Stimulated activated CD8-positive, alpha-beta memory T cell treated with anti-CD3 and anti-CD28 coated beads, Interleukin-4, amount 100 ng/mL, for 1 hour (primary cell): ENCODE data around the gene PABPC1L.

Experiments
- DNase-seq, 2 donors: peaks; one replicate each; pipeline ENCODE4 v3.0.0-alpha.2; 2020; ENCODE audit warnings: low read depth in 2 of 2, low spot score in 1 of 2

PABPC1L gene

GRCh38 chr20:44942264-44942973, 32.6 kb downstream of the PABPC1L start:
- no peak for DNase-seq

GRCh38 chr20:44943828-44944227, 34.0 kb downstream of the PABPC1L start:
- DNase-seq: no peak

- no peak for DNase-seq
Observed at GRCh38 chr20:44945261-44945660, 35.4 kb downstream of the PABPC1L start.

- no peak for DNase-seq
Observed at GRCh38 chr20:44946271-44946852, 36.5 kb downstream of the PABPC1L start.

- no peak for DNase-seq
Observed at GRCh38 chr20:44948107-44948506, 38.2 kb downstream of the PABPC1L start.

GRCh38 chr20:44948513-44948912, 38.7 kb downstream of the PABPC1L start:
- DNase-seq: no peak

- DNase-seq: no peak
Observed at GRCh38 chr20:44950368-44950767, 40.5 kb downstream of the PABPC1L start.

GRCh38 chr20:44952731-44953130, 42.9 kb downstream of the PABPC1L start:
- no peak for DNase-seq

GRCh38 chr20:44954211-44954610, 44.4 kb downstream of the PABPC1L start:
- DNase-seq: no peak

GRCh38 chr20:44955270-44955669, 45.4 kb downstream of the PABPC1L start:
- no peak for DNase-seq

- no peak for DNase-seq
Observed at GRCh38 chr20:44956410-44956809, 46.5 kb downstream of the PABPC1L start.

- DNase-seq: no peak
Observed at GRCh38 chr20:44958276-44958675, 48.4 kb downstream of the PABPC1L start.

GRCh38 chr20:44959082-44959637, 49.3 kb downstream of the PABPC1L start:
- no peak for DNase-seq

GRCh38 chr20:44959638-44960102, 49.8 kb downstream of the PABPC1L start:
- peak in 1 of 2 donors; percentile 32 for DNase-seq

GRCh38 chr20:44960103-44960852, 50.4 kb downstream of the PABPC1L start, which contains the start of gene TOMM34:
Gene TOMM34, minus strand, starts transcription at chr20:44960397. Its CDS starts 64 bp downstream, at chr20:44960333.
- peak; percentile 88 to 90 for DNase-seq

GRCh38 chr20:44961011-44961869, 51.4 kb downstream of the PABPC1L start:
- no peak for DNase-seq

GRCh38 chr20:44961870-44962267, 52.0 kb downstream of the PABPC1L start:
- no peak for DNase-seq

- DNase-seq: no peak
Observed at GRCh38 chr20:44962483-44962882, 52.6 kb downstream of the PABPC1L start.

- DNase-seq: no peak
Observed at GRCh38 chr20:44963325-44964215, 53.7 kb downstream of the PABPC1L start.

- DNase-seq: no peak
Observed at GRCh38 chr20:44965651-44966029, 55.8 kb downstream of the PABPC1L start.
